Fibroblast of skin of right biceps (primary cell): ENCODE data around the gene ANKH.
A peak's percentile ranks its signal among the peaks of the same experiment; 100 is the strongest.
"Not testable (repeated sequence)": the region's sequence is repeated elsewhere in the genome, so short reads cannot be mapped to it uniquely, and the experiment has no call there.

Experiments
- DNase-seq: peaks from one replicate; pipeline ENCODE4 v3.0.0-alpha.2; 2013

Gene ANKH

GRCh38 chr5:14882658-14883580, 11.3 kb upstream of the ANKH start:
- DNase-seq: no peak

- no peak for DNase-seq
These were observed 10.2 kb upstream of the ANKH start for GRCh38 chr5:14881826-14882225.

GRCh38 chr5:14880688-14881087, 9.1 kb upstream of the ANKH start:
- DNase-seq: peak; percentile 31

- peak; percentile 24 for DNase-seq
These were observed 8.5 kb upstream of the ANKH start for GRCh38 chr5:14879937-14880589.

GRCh38 chr5:14879393-14879792, 7.8 kb upstream of the ANKH start:
- no peak for DNase-seq

GRCh38 chr5:14878192-14878591, 6.6 kb upstream of the ANKH start:
- not testable (repeated sequence) for DNase-seq

- DNase-seq: no peak
These were observed 4.5 kb upstream of the ANKH start for GRCh38 chr5:14876095-14876494.

- DNase-seq: no peak
These were observed 2.2 kb upstream of the ANKH start for GRCh38 chr5:14873790-14874189.

GRCh38 chr5:14873093-14873492, 1.5 kb upstream of the ANKH start:
- DNase-seq: no peak

- DNase-seq: peak; percentile 53
These were observed 752 bp upstream of the ANKH start for GRCh38 chr5:14872070-14872989.

- DNase-seq: no peak
These were observed 1.0 kb downstream of the ANKH start for GRCh38 chr5:14870337-14871213.

- DNase-seq: no peak
These were observed 1.9 kb downstream of the ANKH start for GRCh38 chr5:14869668-14870164.

- no peak for DNase-seq
These were observed 2.3 kb downstream of the ANKH start for GRCh38 chr5:14869233-14869632.

GRCh38 chr5:14868771-14869170, 2.8 kb downstream of the ANKH start:
- no peak for DNase-seq

- no peak for DNase-seq
These were observed 7.3 kb downstream of the ANKH start for GRCh38 chr5:14864181-14864812.

- DNase-seq: no peak
These were observed 8.5 kb downstream of the ANKH start for GRCh38 chr5:14863105-14863504.

GRCh38 chr5:14861123-14861765, 10.3 kb downstream of the ANKH start:
- DNase-seq: no peak

- DNase-seq: no peak
These were observed 11.6 kb downstream of the ANKH start for GRCh38 chr5:14859980-14860379.

- DNase-seq: no peak
These were observed 12.4 kb downstream of the ANKH start for GRCh38 chr5:14859150-14859549.

- DNase-seq: no peak
These were observed 16.2 kb downstream of the ANKH start for GRCh38 chr5:14855366-14855765.

GRCh38 chr5:14854799-14855198, 16.8 kb downstream of the ANKH start:
- DNase-seq: no peak
